Gastroesophageal sphincter (tissue), 3 donors: ENCODE measurements around the gene HINFP.

Source experiments
- CTCF ChIP-seq, 4 experiments: fragments of 200-600 bp in 2 of 4; fragments of 450-650 bp in 2 of 4; sonication (generic) in 1 of 4; IDR thresholded peaks; one replicate each; pipeline ENCODE4 v1.5.1; 2017 to 2019; ENCODE audit warnings: antibody characterized with exemption in 4 of 4, mild to moderate bottlenecking in 2 of 4, moderate library complexity in 2 of 4
- EP300 ChIP-seq: sonication (generic); formaldehyde crosslinking; IDR thresholded peaks from one replicate; pipeline ENCODE4 v1.6.1; 2017; ENCODE audit warnings: antibody characterized with exemption, mild to moderate bottlenecking
- POLR2A ChIP-seq, 2 donors: fragments of 450-650 bp; IDR thresholded peaks; one replicate each; pipeline ENCODE4 v1.6.1; 2017; ENCODE audit warnings: antibody characterized with exemption in 2 of 2, mild to moderate bottlenecking in 2 of 2, moderate library complexity in 1 of 2
- POLR2AphosphoS5 ChIP-seq: sonication (generic); formaldehyde crosslinking; IDR thresholded peaks from one replicate; pipeline ENCODE4 v1.6.1; 2017; ENCODE audit warnings: antibody characterized with exemption

GRCh38 chr11:119113716-119114115 lies 7.7 kb upstream of the HINFP start:
- TF ChIP-seq CTCF (IDR thresholded peaks at IDR 0.05) (no peak), POLR2AphosphoS5 (no peak), POLR2A (IDR thresholded peaks at IDR 0.05) (no peak), EP300 (no peak)
